Choroid plexus epithelial cell (primary cell): Measurements from ENCODE around the gene HS6ST2.
"Not testable (repeated sequence)": the region's sequence is repeated elsewhere in the genome, so short reads cannot be mapped to it uniquely, and the experiment has no call there.

Experiments used
- DNase-seq: peaks from one replicate; pipeline ENCODE4 v3.0.0-alpha.2; 2010; ENCODE audit warnings: low read depth
- H3K4me3 ChIP-seq: 2 replicates; pipeline ENCODE4 v1.5.1; 2011; ENCODE audit warnings: low read depth, mild to moderate bottlenecking, control low read depth, low read length, moderate library complexity
- TF ChIP-seq, protein P1 (sequence below): conservative IDR thresholded peaks from 2 replicates; pipeline ENCODE4 v1.5.1; 2011; ENCODE audit warnings: low read depth, mild to moderate bottlenecking, control low read depth, inconsistent platforms, low read length, moderate library complexity

Gene HS6ST2

GRCh38 chrX:132957211-132958090 is 978 bp downstream of the HS6ST2 start:
- peak overlapping the region; percentile 28 for H3K4me3 ChIP-seq
- no peak for DNase-seq
- TF ChIP-seq, protein P1, sequence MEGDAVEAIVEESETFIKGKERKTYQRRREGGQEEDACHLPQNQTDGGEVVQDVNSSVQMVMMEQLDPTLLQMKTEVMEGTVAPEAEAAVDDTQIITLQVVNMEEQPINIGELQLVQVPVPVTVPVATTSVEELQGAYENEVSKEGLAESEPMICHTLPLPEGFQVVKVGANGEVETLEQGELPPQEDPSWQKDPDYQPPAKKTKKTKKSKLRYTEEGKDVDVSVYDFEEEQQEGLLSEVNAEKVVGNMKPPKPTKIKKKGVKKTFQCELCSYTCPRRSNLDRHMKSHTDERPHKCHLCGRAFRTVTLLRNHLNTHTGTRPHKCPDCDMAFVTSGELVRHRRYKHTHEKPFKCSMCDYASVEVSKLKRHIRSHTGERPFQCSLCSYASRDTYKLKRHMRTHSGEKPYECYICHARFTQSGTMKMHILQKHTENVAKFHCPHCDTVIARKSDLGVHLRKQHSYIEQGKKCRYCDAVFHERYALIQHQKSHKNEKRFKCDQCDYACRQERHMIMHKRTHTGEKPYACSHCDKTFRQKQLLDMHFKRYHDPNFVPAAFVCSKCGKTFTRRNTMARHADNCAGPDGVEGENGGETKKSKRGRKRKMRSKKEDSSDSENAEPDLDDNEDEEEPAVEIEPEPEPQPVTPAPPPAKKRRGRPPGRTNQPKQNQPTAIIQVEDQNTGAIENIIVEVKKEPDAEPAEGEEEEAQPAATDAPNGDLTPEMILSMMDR, result no peak

DNA sequence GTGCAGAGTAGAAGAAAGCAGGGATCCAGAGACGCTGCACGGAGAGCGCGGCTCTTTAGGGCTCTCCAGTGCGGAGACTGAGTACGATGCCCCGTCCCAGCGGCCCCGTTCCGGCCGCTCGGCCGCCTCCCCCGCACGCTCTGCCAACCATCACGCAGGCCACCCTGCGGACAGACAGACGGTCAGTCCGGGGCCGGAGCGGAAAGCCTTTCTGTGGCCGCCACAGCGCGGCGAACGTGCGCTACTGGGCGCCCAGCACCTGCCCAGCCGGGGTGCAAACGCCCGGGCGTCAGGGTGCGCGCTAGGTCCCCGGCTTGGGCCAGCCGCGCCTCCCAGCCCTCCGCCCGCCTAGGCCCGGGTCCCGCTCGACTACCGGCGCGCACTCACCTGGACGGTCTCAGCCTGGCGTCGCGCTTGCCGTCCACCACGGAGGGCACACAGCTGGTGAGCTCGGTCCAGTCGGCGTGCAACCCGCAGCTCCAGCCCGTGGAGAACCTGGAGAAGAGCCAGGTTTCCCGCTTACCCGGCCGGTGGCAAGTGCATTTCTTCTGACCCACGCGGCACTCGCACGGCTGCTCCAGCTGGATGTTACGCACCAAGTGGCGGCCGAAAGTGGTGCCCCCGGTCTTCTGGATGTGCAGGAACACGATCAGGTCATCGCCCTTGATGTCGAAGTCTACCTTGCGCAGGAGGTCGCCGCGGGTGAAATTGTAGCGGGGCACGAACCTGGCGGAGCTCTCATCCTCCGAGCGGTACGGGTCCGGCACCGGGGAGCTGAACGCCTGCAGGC is 1.8 kb downstream of the HS6ST2 start:
- DNase-seq, result no peak
- H3K4me3 ChIP-seq, result peak overlapping the region; percentile 28
- TF ChIP-seq, protein P1, result no peak

DNA sequence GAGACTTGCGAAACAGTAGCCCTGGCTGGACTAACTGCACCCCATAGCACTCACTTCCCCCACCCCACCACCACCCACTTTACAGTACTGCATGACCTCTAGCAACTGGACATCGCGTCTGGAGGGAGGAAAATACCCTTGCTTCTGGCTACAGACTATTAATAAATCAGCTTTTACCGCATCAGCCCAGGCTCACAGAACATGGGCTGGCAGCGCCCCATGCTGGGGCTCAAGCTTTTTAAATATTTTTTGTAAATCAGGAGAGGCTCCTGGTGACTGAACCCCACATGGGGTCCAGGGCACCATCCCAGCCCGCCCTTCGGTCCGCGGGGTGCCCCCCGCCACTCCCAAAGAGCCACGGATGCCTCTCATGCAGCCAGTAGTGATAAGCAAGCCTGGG is 2.7 kb downstream of the HS6ST2 start:
- no peak overlapping the region for H3K4me3 ChIP-seq

GRCh38 chrX:132954323-132954722 is 4.1 kb downstream of the HS6ST2 start:
- DNase-seq, result no peak
- no peak overlapping the region for H3K4me3 ChIP-seq
- TF ChIP-seq, protein P1, result no peak

More for the DNA sequence above, 2.7 kb downstream of the HS6ST2 start:
- no peak for DNase-seq
- TF ChIP-seq, protein P1, result no peak

GRCh38 chrX:132953354-132953753 is 5.1 kb downstream of the HS6ST2 start:
- H3K4me3 ChIP-seq, result no peak overlapping the region
- DNase-seq, result no peak
- TF ChIP-seq, protein P1, result no peak

- TF ChIP-seq, protein P1, result peak; percentile 31
These were observed 9.7 kb downstream of the HS6ST2 start for GRCh38 chrX:132948648-132949260.

GRCh38 chrX:132945055-132945599 is 13.3 kb downstream of the HS6ST2 start:
- not testable (repeated sequence) for DNase-seq, H3K4me3 ChIP-seq

More at GRCh38 chrX:132948648-132949260, 9.7 kb downstream of the HS6ST2 start:
- H3K4me3 ChIP-seq, result no peak overlapping the region
- DNase-seq, result no peak
